ENCODE data around the gene PASK.

PASK gene

GRCh38 chr2:241082341-241083090, 66.8 kb downstream of the PASK start:
- DNase-seq (ENCODE audit: low read depth, low spot score): no peak

- DNase-seq (ENCODE audit: low read depth, low spot score): no peak
These were observed 67.5 kb downstream of the PASK start for GRCh38 chr2:241081643-241082340.

- no peak for DNase-seq (ENCODE audit: low read depth, low spot score)
These were observed 68.1 kb downstream of the PASK start for GRCh38 chr2:241081190-241081642.

GRCh38 chr2:241080405-241081189, 68.7 kb downstream of the PASK start:
- DNase-seq (ENCODE audit: low read depth, low spot score): no peak

DNA sequence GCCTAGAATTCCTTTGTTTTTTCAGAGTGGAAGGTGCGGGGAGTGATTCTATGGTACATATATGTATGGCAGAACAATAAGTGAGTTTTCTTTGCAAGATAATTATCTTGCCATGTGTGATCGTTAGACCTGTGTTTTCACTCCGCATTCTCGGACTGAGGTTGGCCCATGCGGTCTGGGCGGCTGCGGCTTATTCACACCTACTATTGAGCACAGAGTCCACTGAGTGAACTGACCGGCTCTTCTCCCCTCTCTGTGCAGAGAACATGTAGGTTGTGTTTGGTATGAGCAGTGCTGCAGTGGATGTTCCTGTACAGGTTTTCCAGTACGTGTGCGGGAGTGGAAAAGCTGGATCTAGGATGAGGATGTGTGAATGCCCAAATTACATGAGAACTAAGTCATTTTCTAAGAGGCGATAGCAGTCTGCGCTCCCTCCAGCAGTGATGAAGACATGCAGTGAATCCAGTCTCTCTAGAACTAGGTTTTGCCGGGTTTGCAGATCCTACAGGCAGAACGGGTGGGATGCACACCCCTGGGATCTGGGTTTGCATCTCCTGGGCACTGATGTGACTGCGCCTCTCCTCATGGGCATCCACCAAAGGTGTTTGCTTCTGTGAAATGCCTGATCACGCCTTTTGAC, 74.3 kb downstream of the PASK start:
- DNase-seq (ENCODE audit: low read depth, low spot score): no peak

DNA sequence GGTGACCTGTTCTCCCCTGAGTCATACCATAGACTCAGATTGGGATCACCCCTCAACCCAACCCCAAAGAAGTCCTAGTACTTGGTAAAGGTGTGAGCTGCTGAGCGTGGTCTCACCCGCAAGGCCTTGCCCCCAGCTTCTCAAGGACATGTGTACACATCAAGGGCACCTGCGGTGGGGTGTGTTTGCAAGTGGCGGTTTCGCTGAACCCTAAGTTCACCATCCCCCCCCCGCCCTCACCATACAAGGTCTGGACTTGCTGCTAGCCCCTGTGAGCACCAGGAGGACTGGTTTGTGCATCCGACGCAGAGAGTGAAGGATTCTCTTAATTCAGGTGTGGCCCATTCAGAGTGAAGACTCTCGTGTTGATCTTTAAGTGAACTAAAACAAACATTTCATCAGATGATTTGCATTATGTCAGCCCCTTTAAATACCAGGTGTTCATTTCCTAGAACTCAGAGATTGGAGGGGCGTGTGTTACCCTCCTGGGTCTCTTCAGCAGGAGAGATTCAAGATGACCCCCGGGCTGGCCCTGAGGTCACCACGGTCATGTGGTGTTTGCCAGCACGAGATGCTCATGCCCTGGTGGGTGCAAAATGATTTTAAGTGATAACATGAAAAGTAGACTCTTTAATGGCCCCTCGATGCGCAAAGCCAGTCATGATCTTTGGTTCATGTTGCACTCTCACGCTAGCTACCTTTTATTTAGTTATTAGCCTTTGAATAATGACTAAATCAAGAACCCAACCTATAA, 75.0 kb downstream of the PASK start:
- DNase-seq (ENCODE audit: low read depth, low spot score): no peak

- no peak for DNase-seq (ENCODE audit: low read depth, low spot score)
These were observed 75.9 kb downstream of the PASK start for GRCh38 chr2:241073166-241074064.

DNA sequence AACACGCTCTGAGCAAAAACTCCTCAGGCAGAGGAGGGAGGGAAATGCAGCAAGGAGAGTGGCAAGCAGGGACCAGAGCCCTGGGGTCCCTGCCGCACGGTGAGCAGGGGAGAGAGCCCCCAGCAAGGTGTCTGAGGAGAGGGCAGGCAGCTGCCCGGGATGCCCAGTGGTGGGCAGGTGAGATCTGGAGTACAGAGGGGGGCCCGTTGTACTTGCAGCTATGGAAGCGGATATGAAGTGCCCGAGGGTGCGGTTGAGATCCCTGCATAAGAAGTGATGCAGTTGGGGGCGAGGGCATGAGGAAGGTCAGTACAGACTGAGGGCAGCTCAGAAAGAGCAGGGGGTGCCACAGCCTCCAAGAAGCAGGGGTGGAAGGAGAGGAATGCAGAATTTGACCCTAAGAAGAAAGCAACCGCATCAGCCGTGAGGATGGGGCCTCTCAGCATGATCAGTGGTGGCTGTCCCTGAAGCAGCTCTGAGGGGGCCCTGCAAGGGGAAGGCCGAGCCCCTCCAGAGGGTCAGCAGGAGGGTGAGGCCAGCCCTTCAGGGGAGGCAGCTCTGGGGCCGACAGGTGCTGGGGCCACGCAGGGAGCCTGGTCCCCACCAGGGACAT, 76.6 kb downstream of the PASK start:
- no peak for DNase-seq (ENCODE audit: low read depth, low spot score)

DNA sequence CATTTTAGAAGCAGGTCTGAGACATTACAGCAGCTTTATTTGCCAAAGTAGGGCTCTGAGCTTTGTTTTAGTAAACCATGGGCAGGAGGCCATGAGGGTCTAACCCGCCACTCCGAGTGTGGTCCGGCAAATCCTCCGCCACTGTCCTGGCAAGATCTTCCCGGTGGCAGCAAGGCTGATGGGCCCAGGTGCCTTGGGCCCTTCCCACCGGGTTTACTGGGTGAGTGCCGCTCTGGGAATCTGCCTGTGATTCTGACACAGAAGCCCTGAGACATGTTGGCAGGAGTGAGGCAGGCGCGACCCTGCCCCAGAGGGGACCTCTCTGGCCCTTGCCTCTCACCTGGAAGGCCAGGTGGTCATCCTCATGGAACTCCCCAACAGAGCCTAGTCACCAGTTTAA, 77.1 kb downstream of the PASK start:
- no peak for DNase-seq (ENCODE audit: low read depth, low spot score)

GRCh38 chr2:241071677-241072111, 77.6 kb downstream of the PASK start:
- DNase-seq (ENCODE audit: low read depth, low spot score): no peak

DNA sequence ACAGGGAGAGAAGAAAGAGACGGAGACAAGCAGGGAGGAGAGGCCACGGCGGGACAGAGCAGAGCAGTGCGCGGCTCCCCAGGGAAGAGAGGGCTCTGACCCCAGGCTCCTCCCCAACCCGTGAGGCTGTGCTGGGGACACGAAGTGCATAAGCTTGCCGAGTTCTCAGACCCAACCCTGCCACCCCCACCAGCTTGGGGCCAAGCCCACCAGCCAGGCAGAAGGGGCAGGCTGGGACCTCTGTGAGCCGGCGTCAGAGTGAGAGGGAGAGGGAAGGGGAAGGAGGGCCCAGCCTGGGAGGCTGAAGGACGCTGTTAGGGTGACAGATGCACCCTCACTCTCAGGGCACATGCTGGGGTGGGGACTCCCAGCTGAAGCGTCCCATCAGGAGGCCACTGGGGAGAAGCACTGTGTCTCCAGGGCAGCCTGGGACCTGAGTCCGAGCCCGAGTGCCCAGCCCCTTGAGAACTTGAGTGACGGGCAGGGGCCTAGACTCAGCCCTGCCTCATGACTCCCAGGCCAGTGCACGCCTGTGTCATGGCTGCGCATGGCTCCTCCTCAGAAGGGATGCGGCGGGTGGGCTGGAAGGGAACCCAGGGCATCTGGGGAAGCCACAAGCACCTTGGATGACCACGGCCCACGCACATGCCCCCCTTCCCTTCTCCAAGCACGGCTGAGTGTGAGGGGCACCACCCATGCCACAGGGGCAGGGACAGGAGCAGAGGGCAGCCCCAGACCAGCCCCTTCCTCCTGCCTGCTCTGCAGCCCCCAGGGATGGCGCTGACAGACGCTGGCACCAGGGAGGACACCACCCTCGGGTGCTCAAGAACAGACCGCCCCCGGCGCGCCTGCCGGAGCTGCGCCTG, 78.2 kb downstream of the PASK start:
- DNase-seq (ENCODE audit: low read depth, low spot score): no peak

GRCh38 chr2:241070361-241070760, 78.9 kb downstream of the PASK start:
- DNase-seq (ENCODE audit: low read depth, low spot score): no peak

GRCh38 chr2:241069821-241070281, 79.4 kb downstream of the PASK start:
- DNase-seq (ENCODE audit: low read depth, low spot score): no peak

GRCh38 chr2:241068942-241069810, 80.1 kb downstream of the PASK start:
- no peak for DNase-seq (ENCODE audit: low read depth, low spot score)

DNA sequence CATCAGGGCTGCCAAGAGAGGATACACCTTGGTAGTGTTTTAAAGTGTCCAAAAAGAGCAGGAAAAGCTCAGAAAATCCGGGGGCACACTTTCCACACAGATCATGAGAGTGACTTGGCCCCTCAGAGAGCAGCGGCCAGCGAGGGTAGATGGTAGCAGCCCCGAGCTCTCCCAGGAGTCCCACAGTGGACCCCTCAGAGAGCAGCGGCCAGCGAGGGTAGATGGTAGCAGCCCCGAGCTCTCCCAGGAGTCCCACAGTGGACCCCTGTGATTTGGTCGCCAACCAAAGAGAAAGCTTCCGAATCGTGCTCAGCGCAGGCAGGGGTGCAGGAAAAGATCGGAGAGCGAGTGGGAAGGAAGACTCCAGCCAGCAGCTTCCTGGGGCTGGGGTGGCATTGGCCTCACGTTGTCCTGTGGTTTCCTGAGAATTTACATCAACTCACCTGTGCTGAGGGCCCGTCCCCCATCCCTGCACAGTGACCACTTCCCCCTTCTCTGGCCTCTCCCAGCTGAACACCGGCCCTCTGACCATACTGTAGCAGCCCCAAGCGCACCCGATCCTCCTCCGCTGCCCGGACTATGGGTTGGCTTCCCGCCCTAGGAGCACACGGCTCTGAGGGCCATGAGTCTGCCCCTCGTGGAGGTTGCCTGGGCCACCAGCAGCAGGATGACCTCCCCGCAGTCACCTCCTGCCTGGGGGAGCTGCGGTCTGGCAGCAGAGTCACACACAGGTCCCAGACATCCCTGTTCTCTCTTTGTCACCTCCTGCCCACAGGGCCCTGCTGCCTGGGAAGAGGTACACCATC, 80.9 kb downstream of the PASK start:
- no peak for DNase-seq (ENCODE audit: low read depth, low spot score)

GRCh38 chr2:241067501-241068135, 81.7 kb downstream of the PASK start:
- DNase-seq (ENCODE audit: low read depth, low spot score): no peak

All from activated CD4-positive, CD25-positive, alpha-beta regulatory T cell treated with anti-CD3 and anti-CD28 coated beads, Interleukin-2, amount 50 U/mL, for 16 hours (primary cell).